Endothelial cell (in vitro differentiated cells): ENCODE results near the gene FUCA1. TPM values are rescaled to one million over a fixed set of nuclear protein-coding genes. Genes with fewer than 3 reads are reported as not detected.

Source experiments
- DNase-seq: peaks from one replicate; pipeline ENCODE4 v3.0.0; 2021; ENCODE audit warnings: low spot score
- H3K27ac Mint-ChIP-seq: one replicate; pipeline ENCODE4 v1.8.0; 2021; ENCODE audit warnings: mixed read lengths, inconsistent platforms; ENCODE audit not compliant: unreplicated experiment
- H3K27me3 Mint-ChIP-seq: one replicate; pipeline ENCODE4 v1.8.0; 2021; ENCODE audit warnings: mild to moderate bottlenecking, moderate library complexity, mixed read lengths, inconsistent platforms; ENCODE audit not compliant: unreplicated experiment
- H3K36me3 Mint-ChIP-seq: one replicate; pipeline ENCODE4 v1.8.0; 2021; ENCODE audit warnings: mild to moderate bottlenecking, low read depth, mixed read lengths, inconsistent platforms; ENCODE audit not compliant: unreplicated experiment
- H3K4me1 Mint-ChIP-seq: one replicate; pipeline ENCODE4 v1.8.0; 2021; ENCODE audit warnings: mild to moderate bottlenecking, mixed read lengths, inconsistent platforms; ENCODE audit not compliant: unreplicated experiment
- H3K4me3 Mint-ChIP-seq: one replicate; pipeline ENCODE4 v1.8.0; 2021; ENCODE audit warnings: mild to moderate bottlenecking, mixed read lengths, inconsistent platforms; ENCODE audit not compliant: unreplicated experiment
- H3K9me3 Mint-ChIP-seq: one replicate; pipeline ENCODE4 v1.8.0; 2021; ENCODE audit warnings: mixed read lengths, inconsistent platforms; ENCODE audit not compliant: unreplicated experiment
- CTCF ChIP-seq: fragments of 200-600 bp; sonication (generic); IDR thresholded peaks from one replicate; pipeline ENCODE4 v1.5.0; 2021; ENCODE audit warnings: antibody characterized with exemption; ENCODE audit not compliant: unreplicated experiment
- total RNA-seq: library from RNA; stranded (reverse); fragmentation: NEBNext Ultra II Directional; extraction: Animal tissue kit (Norgen Biotek cat#: 25700); gene quantifications from one replicate; pipeline ENCODE4 v1.2.1, GENCODE V29; 2021; ENCODE audit not compliant: unreplicated experiment

Gene FUCA1
- total RNA-seq, 1 donor from 2014 or later: 6.1 TPM

GRCh38 chr1:23810818-23811540 is 57.1 kb downstream of the FUCA1 start:
- H3K4me1 Mint-ChIP-seq: peaks cover 26% of the 10 kb centered on the region
- peaks cover 2% of the 10 kb centered on the region for H3K27me3 Mint-ChIP-seq
- H3K36me3 Mint-ChIP-seq: peaks cover 25% of the 10 kb centered on the region
- H3K27ac Mint-ChIP-seq: no peak overlapping the region
- TF ChIP-seq CTCF: peak; percentile 65
- DNase-seq: peak; percentile 71
- H3K9me3 Mint-ChIP-seq: no peaks in the 10 kb centered on the region
- no peak overlapping the region for H3K4me3 Mint-ChIP-seq

DNA sequence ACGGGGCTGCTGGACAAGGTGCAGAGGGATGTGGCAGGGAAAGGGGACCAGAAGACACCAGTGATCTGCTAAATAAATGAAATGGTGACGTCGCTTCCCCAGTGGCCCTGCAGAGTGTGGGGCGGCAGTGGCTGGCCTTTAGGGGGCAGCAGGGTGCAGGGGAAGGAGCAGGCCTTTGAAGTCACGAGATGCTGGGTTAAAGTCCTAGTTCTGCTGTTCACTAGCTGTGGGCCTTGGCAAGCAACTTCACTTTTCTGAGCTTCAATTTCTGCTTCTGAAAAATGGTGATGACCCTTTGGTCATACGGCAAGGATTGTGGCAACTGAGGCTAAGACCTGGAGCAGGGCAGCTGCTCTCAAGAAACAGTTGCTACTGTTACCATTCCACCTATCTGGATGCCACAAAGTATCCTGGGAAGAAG is 58.3 kb downstream of the FUCA1 start:
- peaks cover 26% of the 10 kb centered on the region for H3K4me1 Mint-ChIP-seq
- DNase-seq: peak; percentile 84
- peak; percentile 60 for TF ChIP-seq CTCF
- no peak overlapping the region for H3K27ac Mint-ChIP-seq
- H3K36me3 Mint-ChIP-seq: peaks cover 25% of the 10 kb centered on the region
- H3K27me3 Mint-ChIP-seq: peaks cover 2% of the 10 kb centered on the region
- H3K9me3 Mint-ChIP-seq: no peaks in the 10 kb centered on the region
- H3K4me3 Mint-ChIP-seq: no peak overlapping the region

DNA sequence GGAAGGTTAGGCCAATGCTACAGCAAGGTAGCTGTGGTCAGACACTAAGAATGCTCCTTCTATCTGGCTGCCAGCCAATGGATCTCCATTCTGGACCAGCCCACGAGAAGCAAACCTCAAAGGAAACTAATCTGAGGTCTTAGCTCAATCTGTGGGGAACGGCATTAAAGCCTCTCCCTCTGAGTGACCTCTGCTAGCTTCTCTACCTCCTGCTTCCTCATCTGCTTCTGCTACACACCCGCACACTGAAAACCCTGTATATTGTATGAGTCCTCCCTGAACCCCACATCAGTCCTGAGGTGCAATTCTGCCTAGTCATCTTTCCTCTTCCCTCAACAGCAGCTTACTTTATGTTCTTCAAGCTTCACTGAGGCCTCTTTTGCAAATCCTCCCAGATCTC is 60.6 kb downstream of the FUCA1 start:
- Mint-ChIP-seq H3K27ac (no peak overlapping the region), H3K4me3 (peak overlapping the region; percentile 26), H3K4me1 (peaks cover 26% of the 10 kb centered on the region), H3K36me3 (peaks cover 28% of the 10 kb centered on the region), H3K27me3 (peaks cover 2% of the 10 kb centered on the region), H3K9me3 (no peaks in the 10 kb centered on the region)
- no peak for TF ChIP-seq CTCF
- DNase-seq: no peak

GRCh38 chr1:23806280-23806679 is 61.8 kb downstream of the FUCA1 start:
- Mint-ChIP-seq H3K9me3 (no peaks in the 10 kb centered on the region), H3K36me3 (peaks cover 23% of the 10 kb centered on the region), H3K27me3 (peaks cover 2% of the 10 kb centered on the region), H3K4me3 (peak overlapping the region; percentile 31), H3K27ac (no peak overlapping the region), H3K4me1 (peaks cover 25% of the 10 kb centered on the region)
- DNase-seq: no peak
- no peak for TF ChIP-seq CTCF

DNA sequence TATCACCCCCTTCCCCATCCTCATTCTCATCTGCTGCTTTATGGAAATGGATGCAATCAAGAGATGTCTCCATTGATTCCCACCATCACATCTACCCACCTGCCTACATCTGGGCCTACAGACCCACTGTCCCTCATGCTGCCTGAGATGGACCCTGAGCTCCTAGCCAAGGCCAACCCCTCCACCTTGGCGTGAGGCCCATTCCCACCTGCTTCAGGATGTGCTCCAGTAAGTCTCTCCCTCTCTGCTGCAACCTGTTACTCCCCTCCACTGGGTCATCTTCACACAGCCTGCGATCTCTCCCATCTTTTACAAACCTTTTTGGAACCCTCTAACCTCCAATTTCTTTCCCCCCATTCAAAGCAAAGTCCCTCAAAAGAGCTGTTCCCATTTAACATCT is 63.1 kb downstream of the FUCA1 start:
- Mint-ChIP-seq H3K4me3 (peak overlapping the region; percentile 15), H3K4me1 (peaks cover 16% of the 10 kb centered on the region), H3K9me3 (no peaks in the 10 kb centered on the region), H3K36me3 (peaks cover 21% of the 10 kb centered on the region), H3K27ac (no peak overlapping the region), H3K27me3 (peaks cover 2% of the 10 kb centered on the region)
- TF ChIP-seq CTCF: no peak
- DNase-seq: no peak
